WTC11 (cell line): Measurements from ENCODE around the gene ZNF593OS. TPM values are rescaled to one million over a fixed set of nuclear protein-coding genes. Genes with fewer than 3 reads are reported as not detected.

ENCODE experiments used
- ATAC-seq: fragments of 200-7000 bp; cut with Tn5 transposase; 2 replicates; pipeline ENCODE4 v1.10.0; 2021; ENCODE audit warnings: mild to moderate bottlenecking, moderate library complexity
- CTCF ChIA-PET: fragments of 300-600 bp; sonication (Branson Sonifier 250); formaldehyde crosslinking; loops from one replicate; lab custom pipeline; 2021; ENCODE audit warnings: antibody characterized with exemption; lab: Charles Lee
- POLR2A ChIA-PET: fragments of 350-600 bp; sonication (Branson Sonifier 250); formaldehyde crosslinking; loops from one replicate; lab custom pipeline; 2021; ENCODE audit warnings: antibody characterized with exemption; lab: Charles Lee
- DNase-seq: peaks from one replicate; pipeline ENCODE4 v3.0.0; 2021; ENCODE audit warnings: low spot score
- H3K27ac Mint-ChIP-seq: 2 replicates; pipeline ENCODE4 v1.8.0; 2021; ENCODE audit warnings: mixed read lengths
- H3K27me3 Mint-ChIP-seq: 2 replicates; pipeline ENCODE4 v1.8.0; 2021; ENCODE audit warnings: low read depth, mild to moderate bottlenecking, moderate library complexity, mixed read lengths
- H3K36me3 Mint-ChIP-seq: 2 replicates; pipeline ENCODE4 v1.8.0; 2021; ENCODE audit warnings: mixed read lengths
- H3K4me1 Mint-ChIP-seq: 2 replicates; pipeline ENCODE4 v1.8.0; 2022; ENCODE audit warnings: mixed read lengths
- H3K4me3 Mint-ChIP-seq: 2 replicates; pipeline ENCODE4 v1.8.0; 2021; ENCODE audit warnings: mild to moderate bottlenecking, moderate library complexity, mixed read lengths
- H3K9me3 Mint-ChIP-seq: 2 replicates; pipeline ENCODE4 v1.8.0; 2021; ENCODE audit warnings: mixed read lengths
- EMX1 ChIP-seq: fragments of 250-450 bp; sonication (Bioruptor Pico); IDR thresholded peaks from 2 replicates; pipeline ENCODE4 v1.8.0; 2021; ENCODE audit warnings: mild to moderate bottlenecking
- IRF1 ChIP-seq: sonication (generic); formaldehyde crosslinking; IDR thresholded peaks from 2 replicates; pipeline ENCODE4 v1.8.0; 2023; ENCODE audit warnings: missing genetic modification reagents
- JUN ChIP-seq: sonication (generic); formaldehyde crosslinking; IDR thresholded peaks from 2 replicates; pipeline ENCODE4 v1.8.0; 2023; ENCODE audit warnings: mild to moderate bottlenecking, missing genetic modification reagents
- NFYB ChIP-seq: sonication (generic); formaldehyde crosslinking; conservative IDR thresholded peaks from 2 replicates; pipeline ENCODE4 v1.8.0; 2022; ENCODE audit warnings: low read depth, missing genetic modification reagents
- PREB ChIP-seq: sonication (generic); formaldehyde crosslinking; IDR thresholded peaks from 2 replicates; pipeline ENCODE4 v1.8.1; 2022; ENCODE audit warnings: mild to moderate bottlenecking, missing genetic modification reagents, moderate library complexity, borderline replicate concordance
- RELA ChIP-seq: sonication (generic); formaldehyde crosslinking; IDR thresholded peaks from 2 replicates; pipeline ENCODE4 v1.8.1; 2022; ENCODE audit warnings: missing genetic modification reagents, mild to moderate bottlenecking, borderline replicate concordance
- TCF7 ChIP-seq: sonication (generic); formaldehyde crosslinking; IDR thresholded peaks from 2 replicates; pipeline ENCODE4 v1.8.0; 2022; ENCODE audit warnings: mild to moderate bottlenecking, low read depth, missing genetic modification reagents, moderate library complexity
- USF1 ChIP-seq: sonication (generic); formaldehyde crosslinking; IDR thresholded peaks from 2 replicates; pipeline ENCODE4 v1.8.0; 2022; ENCODE audit warnings: mild to moderate bottlenecking, missing genetic modification reagents
- ZBTB21 ChIP-seq: sonication (generic); formaldehyde crosslinking; IDR thresholded peaks from 2 replicates; pipeline ENCODE4 v1.8.1; 2023; ENCODE audit warnings: mild to moderate bottlenecking, missing genetic modification reagents, borderline replicate concordance
- ZNF396 ChIP-seq: fragments of 250-450 bp; sonication (Bioruptor Pico); IDR thresholded peaks from 2 replicates; pipeline ENCODE4 v1.8.0; 2021; ENCODE audit warnings: mild to moderate bottlenecking, moderate library complexity, borderline replicate concordance
- ZSCAN18 ChIP-seq: fragments of 250-450 bp; sonication (Bioruptor Pico); IDR thresholded peaks from 2 replicates; pipeline ENCODE4 v2.1.2; 2022; ENCODE audit warnings: mild to moderate bottlenecking, moderate library complexity
- total RNA-seq: library from RNA; stranded (reverse); gene quantifications from 3 replicates; pipeline ENCODE4 v1.2.3, GENCODE V29; 2021
- TF ChIP-seq, protein P1 (sequence below): sonication (generic); formaldehyde crosslinking; IDR thresholded peaks from 2 replicates; pipeline ENCODE4 v1.8.1; 2023; ENCODE audit warnings: mild to moderate bottlenecking, missing genetic modification reagents
- TF ChIP-seq, protein P2 (sequence below): sonication (generic); formaldehyde crosslinking; IDR thresholded peaks from 2 replicates; pipeline ENCODE4 v1.8.1; 2022; ENCODE audit warnings: low read depth, missing genetic modification reagents, borderline replicate concordance
- TF ChIP-seq, protein P3 (sequence below): sonication (generic); formaldehyde crosslinking; conservative IDR thresholded peaks from 2 replicates; pipeline ENCODE4 v1.8.1; 2023; ENCODE audit warnings: mild to moderate bottlenecking, low read depth, missing genetic modification reagents, moderate library complexity
- TF ChIP-seq, protein P4 (sequence below): sonication (generic); formaldehyde crosslinking; IDR thresholded peaks from 2 replicates; pipeline ENCODE4 v1.8.0; 2022; ENCODE audit warnings: mild to moderate bottlenecking, missing genetic modification reagents
- TF ChIP-seq, protein P5 (sequence below): sonication (generic); formaldehyde crosslinking; IDR thresholded peaks from 2 replicates; pipeline ENCODE4 v1.8.0; 2022; ENCODE audit warnings: mild to moderate bottlenecking, missing genetic modification reagents
- TF ChIP-seq, protein P6 (sequence below): sonication (generic); formaldehyde crosslinking; IDR thresholded peaks from 2 replicates; pipeline ENCODE4 v1.8.1; 2023; ENCODE audit warnings: mild to moderate bottlenecking, missing genetic modification reagents, moderate library complexity
- TF ChIP-seq, protein P7 (sequence below): sonication (generic); formaldehyde crosslinking; IDR thresholded peaks from 2 replicates; pipeline ENCODE4 v1.8.1; 2023; ENCODE audit warnings: mild to moderate bottlenecking, missing genetic modification reagents, moderate library complexity

ZNF593OS gene
- total RNA-seq, 1 experiment from 2014 or later = not detected

- ATAC-seq (no peak), DNase-seq (no peak)
- no peaks in the 10 kb centered on the region for H3K4me1 Mint-ChIP-seq
- no peak overlapping the region for H3K4me3 Mint-ChIP-seq
- CTCF ChIA-PET = interaction anchor here (1.2 to 2.2 kb wide), 2 partner anchors 14 to 50 kb away, joined by 6 to 7 read pairs; partner anchors contain the start of genes CEP85 and ZNF593
- H3K9me3 Mint-ChIP-seq = no peaks in the 10 kb centered on the region
- H3K27ac Mint-ChIP-seq = no peak overlapping the region
- POLR2A ChIA-PET = no interaction called here
- H3K27me3 Mint-ChIP-seq = no peaks in the 10 kb centered on the region
- 0 out of 2 replicates have a peak, but pooled peaks cover 5% of the 10 kb centered on the region for H3K36me3 Mint-ChIP-seq
- TF ChIP-seq USF1 (CRISPR knock-in tag) = no peak
- TF ChIP-seq, protein P1, sequence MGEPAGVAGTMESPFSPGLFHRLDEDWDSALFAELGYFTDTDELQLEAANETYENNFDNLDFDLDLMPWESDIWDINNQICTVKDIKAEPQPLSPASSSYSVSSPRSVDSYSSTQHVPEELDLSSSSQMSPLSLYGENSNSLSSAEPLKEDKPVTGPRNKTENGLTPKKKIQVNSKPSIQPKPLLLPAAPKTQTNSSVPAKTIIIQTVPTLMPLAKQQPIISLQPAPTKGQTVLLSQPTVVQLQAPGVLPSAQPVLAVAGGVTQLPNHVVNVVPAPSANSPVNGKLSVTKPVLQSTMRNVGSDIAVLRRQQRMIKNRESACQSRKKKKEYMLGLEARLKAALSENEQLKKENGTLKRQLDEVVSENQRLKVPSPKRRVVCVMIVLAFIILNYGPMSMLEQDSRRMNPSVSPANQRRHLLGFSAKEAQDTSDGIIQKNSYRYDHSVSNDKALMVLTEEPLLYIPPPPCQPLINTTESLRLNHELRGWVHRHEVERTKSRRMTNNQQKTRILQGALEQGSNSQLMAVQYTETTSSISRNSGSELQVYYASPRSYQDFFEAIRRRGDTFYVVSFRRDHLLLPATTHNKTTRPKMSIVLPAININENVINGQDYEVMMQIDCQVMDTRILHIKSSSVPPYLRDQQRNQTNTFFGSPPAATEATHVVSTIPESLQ (CRISPR knock-in tag) = no peak
- no peak for TF ChIP-seq ZBTB21 (CRISPR knock-in tag)
- TF ChIP-seq TCF7 (CRISPR knock-in tag) = no peak
- TF ChIP-seq, protein P2, sequence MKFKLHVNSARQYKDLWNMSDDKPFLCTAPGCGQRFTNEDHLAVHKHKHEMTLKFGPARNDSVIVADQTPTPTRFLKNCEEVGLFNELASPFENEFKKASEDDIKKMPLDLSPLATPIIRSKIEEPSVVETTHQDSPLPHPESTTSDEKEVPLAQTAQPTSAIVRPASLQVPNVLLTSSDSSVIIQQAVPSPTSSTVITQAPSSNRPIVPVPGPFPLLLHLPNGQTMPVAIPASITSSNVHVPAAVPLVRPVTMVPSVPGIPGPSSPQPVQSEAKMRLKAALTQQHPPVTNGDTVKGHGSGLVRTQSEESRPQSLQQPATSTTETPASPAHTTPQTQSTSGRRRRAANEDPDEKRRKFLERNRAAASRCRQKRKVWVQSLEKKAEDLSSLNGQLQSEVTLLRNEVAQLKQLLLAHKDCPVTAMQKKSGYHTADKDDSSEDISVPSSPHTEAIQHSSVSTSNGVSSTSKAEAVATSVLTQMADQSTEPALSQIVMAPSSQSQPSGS (CRISPR knock-in tag) = no peak
- TF ChIP-seq ZNF396 (CRISPR knock-in tag) = no peak
- TF ChIP-seq, protein P3, sequence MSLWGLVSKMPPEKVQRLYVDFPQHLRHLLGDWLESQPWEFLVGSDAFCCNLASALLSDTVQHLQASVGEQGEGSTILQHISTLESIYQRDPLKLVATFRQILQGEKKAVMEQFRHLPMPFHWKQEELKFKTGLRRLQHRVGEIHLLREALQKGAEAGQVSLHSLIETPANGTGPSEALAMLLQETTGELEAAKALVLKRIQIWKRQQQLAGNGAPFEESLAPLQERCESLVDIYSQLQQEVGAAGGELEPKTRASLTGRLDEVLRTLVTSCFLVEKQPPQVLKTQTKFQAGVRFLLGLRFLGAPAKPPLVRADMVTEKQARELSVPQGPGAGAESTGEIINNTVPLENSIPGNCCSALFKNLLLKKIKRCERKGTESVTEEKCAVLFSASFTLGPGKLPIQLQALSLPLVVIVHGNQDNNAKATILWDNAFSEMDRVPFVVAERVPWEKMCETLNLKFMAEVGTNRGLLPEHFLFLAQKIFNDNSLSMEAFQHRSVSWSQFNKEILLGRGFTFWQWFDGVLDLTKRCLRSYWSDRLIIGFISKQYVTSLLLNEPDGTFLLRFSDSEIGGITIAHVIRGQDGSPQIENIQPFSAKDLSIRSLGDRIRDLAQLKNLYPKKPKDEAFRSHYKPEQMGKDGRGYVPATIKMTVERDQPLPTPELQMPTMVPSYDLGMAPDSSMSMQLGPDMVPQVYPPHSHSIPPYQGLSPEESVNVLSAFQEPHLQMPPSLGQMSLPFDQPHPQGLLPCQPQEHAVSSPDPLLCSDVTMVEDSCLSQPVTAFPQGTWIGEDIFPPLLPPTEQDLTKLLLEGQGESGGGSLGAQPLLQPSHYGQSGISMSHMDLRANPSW (CRISPR knock-in tag) = no peak
- TF ChIP-seq NFYB = no peak
- TF ChIP-seq, protein P4, sequence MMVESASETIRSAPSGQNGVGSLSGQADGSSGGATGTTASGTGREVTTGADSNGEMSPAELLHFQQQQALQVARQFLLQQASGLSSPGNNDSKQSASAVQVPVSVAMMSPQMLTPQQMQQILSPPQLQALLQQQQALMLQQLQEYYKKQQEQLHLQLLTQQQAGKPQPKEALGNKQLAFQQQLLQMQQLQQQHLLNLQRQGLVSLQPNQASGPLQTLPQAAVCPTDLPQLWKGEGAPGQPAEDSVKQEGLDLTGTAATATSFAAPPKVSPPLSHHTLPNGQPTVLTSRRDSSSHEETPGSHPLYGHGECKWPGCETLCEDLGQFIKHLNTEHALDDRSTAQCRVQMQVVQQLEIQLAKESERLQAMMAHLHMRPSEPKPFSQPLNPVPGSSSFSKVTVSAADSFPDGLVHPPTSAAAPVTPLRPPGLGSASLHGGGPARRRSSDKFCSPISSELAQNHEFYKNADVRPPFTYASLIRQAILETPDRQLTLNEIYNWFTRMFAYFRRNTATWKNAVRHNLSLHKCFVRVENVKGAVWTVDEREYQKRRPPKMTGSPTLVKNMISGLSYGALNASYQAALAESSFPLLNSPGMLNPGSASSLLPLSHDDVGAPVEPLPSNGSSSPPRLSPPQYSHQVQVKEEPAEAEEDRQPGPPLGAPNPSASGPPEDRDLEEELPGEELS = no peak
- no peak for TF ChIP-seq EMX1 (CRISPR knock-in tag)
- TF ChIP-seq, all 79 proteins: peak for 0
Observed at GRCh38 chr1:26184086-26184485, 12.5 kb upstream of the ZNF593OS start.

DNA sequence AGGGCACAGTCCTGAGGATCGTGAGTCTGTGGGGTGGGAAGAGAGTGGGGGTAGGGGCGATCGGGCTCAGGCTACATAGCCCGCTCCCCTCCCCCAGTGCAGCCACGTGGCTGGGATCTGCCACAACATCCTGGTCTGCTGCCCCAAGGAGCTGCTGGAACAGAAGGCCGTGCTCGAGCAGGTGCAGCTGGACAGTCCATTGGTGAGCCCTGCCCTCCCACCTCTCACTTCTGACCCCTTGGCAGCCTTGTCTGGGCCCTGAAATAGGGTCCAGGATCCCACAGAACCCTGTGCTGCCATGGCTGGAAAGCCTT is 10.7 kb upstream of the ZNF593OS start:
- DNase-seq (no peak), ATAC-seq (no peak)
- Mint-ChIP-seq H3K27me3 (no peaks in the 10 kb centered on the region), H3K36me3 (0 out of 2 replicates have a peak, but pooled peaks cover 5% of the 10 kb centered on the region), H3K27ac (no peak overlapping the region), H3K4me1 (peaks cover 8% of the 10 kb centered on the region), H3K9me3 (no peaks in the 10 kb centered on the region), H3K4me3 (no peak overlapping the region)
- ChIA-PET CTCF (interaction anchor here (1.1 to 3.6 kb wide), 3 partner anchors 8 to 51 kb away, joined by 3 to 25 read pairs (median 4); partner anchors contain the start of genes CATSPER4 and ZNF593), POLR2A (no interaction called here)
- TF ChIP-seq ZSCAN18 (CRISPR knock-in tag) (no peak), PREB (CRISPR knock-in tag) (no peak), TCF7 (CRISPR knock-in tag) (no peak), JUN (CRISPR knock-in tag) (no peak), IRF1 (CRISPR knock-in tag) (no peak), RELA (CRISPR knock-in tag) (no peak)
- TF ChIP-seq, protein P5, sequence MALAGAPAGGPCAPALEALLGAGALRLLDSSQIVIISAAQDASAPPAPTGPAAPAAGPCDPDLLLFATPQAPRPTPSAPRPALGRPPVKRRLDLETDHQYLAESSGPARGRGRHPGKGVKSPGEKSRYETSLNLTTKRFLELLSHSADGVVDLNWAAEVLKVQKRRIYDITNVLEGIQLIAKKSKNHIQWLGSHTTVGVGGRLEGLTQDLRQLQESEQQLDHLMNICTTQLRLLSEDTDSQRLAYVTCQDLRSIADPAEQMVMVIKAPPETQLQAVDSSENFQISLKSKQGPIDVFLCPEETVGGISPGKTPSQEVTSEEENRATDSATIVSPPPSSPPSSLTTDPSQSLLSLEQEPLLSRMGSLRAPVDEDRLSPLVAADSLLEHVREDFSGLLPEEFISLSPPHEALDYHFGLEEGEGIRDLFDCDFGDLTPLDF (CRISPR knock-in tag) = no peak
- TF ChIP-seq, protein P6, sequence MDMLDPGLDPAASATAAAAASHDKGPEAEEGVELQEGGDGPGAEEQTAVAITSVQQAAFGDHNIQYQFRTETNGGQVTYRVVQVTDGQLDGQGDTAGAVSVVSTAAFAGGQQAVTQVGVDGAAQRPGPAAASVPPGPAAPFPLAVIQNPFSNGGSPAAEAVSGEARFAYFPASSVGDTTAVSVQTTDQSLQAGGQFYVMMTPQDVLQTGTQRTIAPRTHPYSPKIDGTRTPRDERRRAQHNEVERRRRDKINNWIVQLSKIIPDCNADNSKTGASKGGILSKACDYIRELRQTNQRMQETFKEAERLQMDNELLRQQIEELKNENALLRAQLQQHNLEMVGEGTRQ = no peak
- TF ChIP-seq, protein P7, sequence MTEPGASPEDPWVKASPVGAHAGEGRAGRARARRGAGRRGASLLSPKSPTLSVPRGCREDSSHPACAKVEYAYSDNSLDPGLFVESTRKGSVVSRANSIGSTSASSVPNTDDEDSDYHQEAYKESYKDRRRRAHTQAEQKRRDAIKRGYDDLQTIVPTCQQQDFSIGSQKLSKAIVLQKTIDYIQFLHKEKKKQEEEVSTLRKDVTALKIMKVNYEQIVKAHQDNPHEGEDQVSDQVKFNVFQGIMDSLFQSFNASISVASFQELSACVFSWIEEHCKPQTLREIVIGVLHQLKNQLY (CRISPR knock-in tag) = no peak
